ENCODE results near the gene HOXA5. TPM values are rescaled to one million over a fixed set of nuclear protein-coding genes. Genes with fewer than 3 reads are reported as not detected.
A peak's percentile ranks its signal among the peaks of the same experiment; 100 is the strongest.

The HOXA5 gene
- polyA plus RNA-seq, 3 donors, result 3.1 to 29.6 (median 11.8) TPM

DNA sequence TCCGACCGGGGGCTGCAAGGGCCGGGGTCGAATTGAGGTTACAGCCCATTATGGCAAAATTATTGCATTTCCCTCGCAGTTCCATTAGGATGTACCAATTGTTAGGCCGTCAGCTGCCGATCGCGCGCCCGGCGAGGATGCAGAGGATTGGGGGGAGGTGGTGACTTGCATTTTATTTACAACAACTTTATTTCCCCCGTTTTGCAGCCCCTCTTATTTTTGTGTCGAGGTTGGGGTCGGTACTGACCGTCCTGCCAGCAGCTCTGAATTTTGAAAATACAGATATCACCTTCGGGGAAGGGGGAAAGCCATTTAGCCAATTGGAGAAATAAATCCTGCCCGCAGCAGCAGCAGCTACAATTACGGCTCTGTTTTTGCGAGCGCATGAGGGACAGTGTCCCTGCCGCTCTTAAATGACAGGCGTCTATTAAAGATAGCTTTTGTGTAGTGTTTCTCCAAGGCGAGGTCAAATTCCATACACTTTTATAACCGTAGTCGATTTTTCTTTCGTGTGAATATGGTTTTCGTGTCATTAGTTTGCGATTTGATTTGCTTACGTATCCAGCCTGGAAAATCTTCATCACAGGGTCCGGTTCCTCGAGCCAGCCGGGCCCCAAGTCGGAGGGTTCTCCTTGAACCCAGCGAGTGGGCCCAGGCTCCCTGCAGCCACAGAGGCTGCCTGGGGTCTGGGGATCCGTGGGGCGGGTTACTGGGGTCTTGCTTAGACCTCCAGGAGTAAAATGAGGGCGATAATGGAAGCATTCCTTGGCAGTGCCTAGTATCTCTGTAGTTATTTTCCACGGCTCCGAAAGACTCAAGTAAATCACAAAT lies 684 bp upstream of the HOXA5 start:
- no peak overlapping the region for H3K27ac ChIP-seq (ENCODE audit: low read depth, low read length)
- WGBS, 3 donors, result 21 to 55% (median 52%) methylated on average over 40 of the region's 40 CpGs

DNA sequence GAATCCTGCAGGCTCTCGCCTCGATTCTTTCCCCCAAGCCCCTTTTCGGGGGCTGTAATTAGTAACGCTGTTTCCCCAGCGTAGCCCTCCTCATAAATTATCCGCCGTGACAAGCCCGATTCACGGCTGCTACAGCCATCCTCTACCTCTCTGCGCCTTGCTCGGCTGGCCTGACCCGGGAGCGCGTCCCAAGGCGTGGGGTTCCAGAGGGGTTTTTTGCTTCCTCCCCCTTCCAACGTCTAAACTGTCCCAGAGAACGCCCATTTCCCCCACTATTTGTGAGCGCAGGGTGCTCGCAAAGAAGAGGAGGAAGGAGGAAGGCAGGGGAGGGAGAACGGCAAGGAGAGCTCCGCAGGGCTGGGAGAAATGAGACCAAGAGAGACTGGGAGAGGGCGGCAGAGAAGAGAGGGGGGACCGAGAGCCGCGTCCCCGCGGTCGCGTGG lies 880 bp downstream of the HOXA5 start:
- peak overlapping the region; percentile 32 for H3K27ac ChIP-seq (ENCODE audit: low read depth, low read length)
- WGBS, 3 donors, result 16 to 43% (median 24%) methylated on average over 27 to 29 of the region's 29 CpGs

DNA sequence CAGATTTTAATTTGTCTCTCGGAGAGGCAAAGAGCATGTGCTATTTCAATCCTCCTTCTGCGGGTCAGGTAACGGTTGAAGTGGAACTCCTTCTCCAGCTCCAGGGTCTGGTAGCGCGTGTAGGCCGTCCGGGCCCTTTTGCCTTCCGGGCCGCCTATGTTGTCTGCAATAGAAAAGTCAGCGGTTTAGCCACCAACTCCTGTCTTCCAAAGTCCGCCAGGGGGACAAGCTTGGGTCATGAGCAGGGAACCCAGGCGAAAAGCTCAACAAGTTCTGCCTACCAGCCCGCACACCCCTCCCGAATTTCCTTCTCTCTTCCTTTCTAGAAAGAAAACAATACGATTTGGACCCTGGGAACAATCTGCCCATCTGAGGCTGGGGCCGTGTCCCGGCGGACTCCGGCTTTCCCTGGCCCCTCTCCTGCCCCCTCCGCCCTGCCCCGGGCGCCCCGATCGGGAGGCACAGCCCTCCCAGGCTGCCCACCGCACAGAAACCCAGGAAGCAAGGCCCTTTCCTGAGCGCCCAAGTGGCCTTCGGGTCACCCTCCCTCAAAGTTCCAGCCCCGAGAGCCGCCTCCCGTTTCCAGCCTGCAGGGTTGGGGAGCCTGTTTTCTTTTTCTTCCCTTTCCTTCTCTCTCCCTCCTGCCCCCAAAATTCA lies 1.4 kb downstream of the HOXA5 start:
- WGBS, 3 donors, result 15 to 48% (median 38%) methylated on average over 30 of the region's 30 CpGs
- peak overlapping the region; percentile 32 for H3K27ac ChIP-seq (ENCODE audit: low read depth, low read length)

DNA sequence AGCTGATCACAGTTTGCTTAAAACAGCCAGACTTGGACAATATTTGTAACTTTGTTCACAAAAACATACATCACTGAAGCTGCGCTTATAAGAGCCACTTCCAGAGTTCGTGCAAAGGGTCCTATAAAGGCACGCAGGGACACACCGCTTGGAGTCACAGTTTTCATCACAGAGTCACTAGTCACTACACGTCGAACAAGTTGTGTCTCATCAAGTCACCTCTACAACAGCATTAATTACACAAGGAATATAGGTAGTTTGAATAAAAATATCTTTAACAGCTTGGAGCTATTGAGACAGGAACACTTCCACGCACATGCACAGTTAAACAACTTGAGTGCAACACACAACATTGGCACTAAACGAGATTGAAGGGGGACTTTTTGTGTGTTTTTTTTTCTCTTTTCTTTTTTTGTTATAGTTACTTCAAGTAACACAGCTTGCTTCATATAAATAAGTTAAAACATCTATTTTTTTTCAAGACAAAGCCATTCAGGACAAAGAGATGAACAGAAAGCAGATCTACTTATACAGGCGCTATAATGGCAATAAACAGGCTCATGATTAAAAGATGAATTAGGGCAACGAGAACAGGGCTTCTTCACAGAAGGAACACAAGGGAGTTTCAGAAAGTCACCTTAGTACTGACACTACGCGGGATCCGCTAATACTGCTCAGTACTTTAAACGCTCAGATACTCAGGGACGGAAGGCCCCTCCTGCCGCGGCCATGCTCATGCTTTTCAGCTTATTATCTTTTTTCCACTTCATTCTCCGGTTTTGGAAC lies 2.2 kb downstream of the HOXA5 start:
- WGBS, 3 donors, result 35 to 66% (median 65%) methylated on average over 18 of the region's 18 CpGs
- no peak overlapping the region for H3K27ac ChIP-seq (ENCODE audit: low read depth, low read length)

DNA sequence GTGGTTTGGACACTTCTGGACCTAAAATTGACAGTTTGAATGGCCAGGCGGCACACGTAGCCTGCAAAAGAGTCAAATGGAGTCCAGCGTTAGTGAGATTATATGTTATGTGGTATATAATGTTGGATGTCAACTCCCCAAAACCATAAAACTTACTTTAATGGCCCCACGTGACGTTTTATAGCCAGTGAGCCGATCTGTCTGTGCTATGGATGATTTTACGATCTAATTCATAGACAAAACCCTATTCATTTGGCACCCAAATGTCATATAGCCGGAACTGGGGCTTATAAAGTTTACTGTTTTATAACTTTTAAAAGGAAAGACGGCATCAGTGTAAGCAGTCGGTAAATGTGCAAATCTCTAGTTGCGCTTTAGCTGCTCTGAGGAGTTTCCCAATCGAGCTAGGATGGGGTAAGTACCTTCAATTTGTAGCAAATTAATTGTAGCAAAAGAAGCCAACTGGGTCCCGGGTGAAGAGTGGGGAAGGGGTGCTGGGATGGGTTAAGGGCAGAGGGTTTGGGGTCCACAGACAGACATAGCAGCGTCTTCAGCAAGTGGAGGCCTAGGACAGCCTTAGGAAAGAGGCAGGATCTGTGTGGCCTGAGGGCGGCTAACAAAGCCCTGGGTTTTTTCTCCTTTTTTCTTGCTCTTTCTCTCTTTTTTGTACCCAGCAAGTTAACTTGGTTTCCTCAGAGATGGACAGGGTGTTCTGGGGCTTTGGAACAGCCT lies 3.2 kb downstream of the HOXA5 start:
- WGBS, 3 donors, result 32 to 67% (median 66%) methylated on average over 15 of the region's 15 CpGs
- H3K27ac ChIP-seq (ENCODE audit: low read depth, low read length), result no peak overlapping the region

DNA sequence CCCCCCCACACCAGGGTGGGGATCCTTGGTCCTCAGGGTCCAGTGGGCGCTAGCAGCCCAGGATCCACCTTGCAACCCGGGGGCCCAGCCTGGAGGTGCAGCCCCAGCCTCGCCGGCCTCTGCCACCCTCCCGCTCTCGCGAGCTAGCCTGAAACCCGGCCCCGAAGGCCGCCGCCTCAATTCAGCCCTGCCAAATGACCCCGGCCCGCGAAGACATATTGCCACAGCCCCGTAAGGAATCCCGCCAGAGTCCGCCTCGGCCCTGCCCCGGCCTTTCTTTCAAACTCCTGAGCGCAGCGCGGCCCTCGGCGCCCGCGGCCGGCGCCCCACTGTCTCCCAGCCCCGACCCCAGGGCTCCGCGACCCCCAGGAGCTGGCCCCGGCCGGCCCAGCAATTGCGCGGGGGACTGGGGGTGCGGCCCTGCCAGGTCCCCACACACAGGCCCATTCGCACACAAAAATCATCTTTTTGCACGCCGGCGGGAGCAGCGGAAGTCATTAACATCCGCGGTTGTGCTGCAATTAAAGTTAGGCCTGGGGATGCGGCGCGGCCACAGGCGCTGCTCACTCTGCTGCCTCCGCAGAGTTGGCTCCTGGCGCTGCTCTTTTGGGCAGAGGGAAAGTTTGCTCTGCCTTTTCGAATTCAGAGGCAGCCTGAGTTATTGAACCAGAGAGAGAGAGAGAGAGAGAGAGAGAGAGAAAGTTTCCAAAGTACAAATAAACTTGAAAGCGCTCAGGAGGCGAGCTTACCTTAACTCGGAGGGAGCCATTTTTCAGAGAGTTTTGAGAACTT lies 4.0 kb downstream of the HOXA5 start:
- WGBS, 3 donors, result 25 to 68% (median 66%) methylated on average over 51 to 53 of the region's 53 CpGs
- no peak overlapping the region for H3K27ac ChIP-seq (ENCODE audit: low read depth, low read length)

DNA sequence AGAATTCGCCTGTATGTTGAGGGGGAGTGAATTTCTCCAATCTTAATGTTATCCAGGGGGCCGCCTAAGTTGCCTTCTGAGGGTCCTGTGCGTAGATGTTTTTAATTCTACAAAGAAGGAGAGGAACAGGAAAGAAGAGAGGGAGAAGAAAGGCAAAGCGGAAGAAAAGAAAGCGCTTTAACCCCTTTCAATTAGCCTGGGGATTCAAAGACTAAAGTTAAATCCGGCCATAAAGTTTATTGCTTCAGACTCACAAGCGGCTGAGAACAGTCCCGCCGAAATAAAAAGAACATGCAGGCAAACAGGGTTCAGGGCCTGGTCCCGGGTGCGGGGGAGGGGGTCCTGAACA lies 4.5 kb downstream of the HOXA5 start:
- H3K27ac ChIP-seq (ENCODE audit: low read depth, low read length), result no peak overlapping the region
- 37 to 66% (median 65%) methylated on average over 11 of the region's 11 CpGs for WGBS, 3 donors

DNA sequence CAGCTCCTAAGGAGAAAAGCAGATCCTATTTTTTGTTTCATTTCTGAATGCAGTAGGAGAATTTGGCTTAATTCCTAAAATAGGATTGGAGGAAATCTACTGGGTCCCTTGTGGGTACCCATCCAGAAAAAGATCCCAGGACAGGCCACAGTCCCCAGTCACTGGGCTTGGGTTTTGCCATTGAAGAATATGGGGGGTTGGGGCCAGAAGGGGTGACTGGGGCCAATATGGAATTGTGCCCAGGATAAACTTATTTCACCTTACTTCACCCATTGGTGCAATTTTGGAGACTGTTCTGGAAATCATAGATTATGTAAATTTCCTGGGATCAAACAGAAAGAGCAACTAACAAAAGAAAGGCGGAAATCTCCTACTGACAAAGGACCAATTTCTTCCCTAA lies 5.0 kb downstream of the HOXA5 start:
- no peak overlapping the region for H3K27ac ChIP-seq (ENCODE audit: low read depth, low read length)

DNA sequence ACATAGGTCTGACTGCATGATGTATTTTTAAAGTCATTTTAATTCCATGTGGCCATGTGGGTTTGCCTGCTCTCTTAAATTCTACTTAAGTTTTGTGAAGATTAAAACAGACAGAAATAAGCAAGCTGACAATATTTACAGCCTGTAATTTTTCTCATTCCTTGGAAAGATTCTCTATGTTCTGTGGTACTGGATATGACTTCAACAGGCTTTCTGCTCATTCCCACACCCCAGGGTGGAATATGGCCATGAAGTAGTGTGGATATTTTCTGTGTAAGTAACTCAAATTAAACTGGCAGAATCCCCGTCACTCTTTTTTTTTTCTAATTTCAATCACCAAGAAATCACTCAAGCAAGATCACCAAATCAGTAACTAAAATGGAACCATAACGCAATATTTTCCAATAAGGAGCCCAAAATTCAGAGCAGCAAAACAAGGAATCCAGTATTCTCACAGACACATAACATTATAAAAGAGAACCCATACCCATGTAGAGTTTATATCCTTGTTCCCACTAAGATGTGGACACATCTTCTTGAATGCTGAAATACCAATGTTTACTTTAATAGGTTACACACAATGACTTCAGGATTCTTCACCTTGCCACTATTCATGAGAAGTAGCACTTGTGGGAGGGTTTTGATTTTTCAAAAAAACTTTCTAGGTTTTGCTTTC lies 5.7 kb downstream of the HOXA5 start:
- no peak overlapping the region for H3K27ac ChIP-seq (ENCODE audit: low read depth, low read length)
- WGBS, 3 donors, result 43 to 76% (median 59%) methylated on average over 2 of the region's 2 CpGs

More for the DNA sequence above, 5.0 kb downstream of the HOXA5 start:
- 39 to 65% (median 56%) methylated on average over 1 of the region's 1 CpG for WGBS, 3 donors

DNA sequence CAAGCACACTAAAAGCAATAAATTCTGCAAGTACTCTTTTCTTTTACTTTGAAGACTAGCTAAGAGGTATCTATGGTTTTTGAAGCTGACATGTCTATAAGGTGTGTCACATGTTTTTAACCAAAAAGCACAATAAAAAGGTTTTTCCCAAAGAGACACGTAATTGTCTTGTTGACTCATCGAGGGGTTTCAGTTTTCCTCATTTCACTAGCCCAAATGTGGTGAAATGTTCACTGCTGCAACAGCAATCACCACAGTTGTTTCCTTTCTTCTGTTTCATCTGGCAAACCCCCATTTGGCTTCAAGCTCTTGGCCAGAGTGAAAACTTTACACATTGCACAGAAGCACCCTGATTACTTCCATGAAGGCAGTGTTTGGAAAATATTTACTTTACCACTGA lies 9.1 kb downstream of the HOXA5 start:
- no peak overlapping the region for H3K27ac ChIP-seq (ENCODE audit: low read depth, low read length)
- WGBS, 3 donors, result 7 to 13% (median 10%) methylated on average over 2 of the region's 2 CpGs

DNA sequence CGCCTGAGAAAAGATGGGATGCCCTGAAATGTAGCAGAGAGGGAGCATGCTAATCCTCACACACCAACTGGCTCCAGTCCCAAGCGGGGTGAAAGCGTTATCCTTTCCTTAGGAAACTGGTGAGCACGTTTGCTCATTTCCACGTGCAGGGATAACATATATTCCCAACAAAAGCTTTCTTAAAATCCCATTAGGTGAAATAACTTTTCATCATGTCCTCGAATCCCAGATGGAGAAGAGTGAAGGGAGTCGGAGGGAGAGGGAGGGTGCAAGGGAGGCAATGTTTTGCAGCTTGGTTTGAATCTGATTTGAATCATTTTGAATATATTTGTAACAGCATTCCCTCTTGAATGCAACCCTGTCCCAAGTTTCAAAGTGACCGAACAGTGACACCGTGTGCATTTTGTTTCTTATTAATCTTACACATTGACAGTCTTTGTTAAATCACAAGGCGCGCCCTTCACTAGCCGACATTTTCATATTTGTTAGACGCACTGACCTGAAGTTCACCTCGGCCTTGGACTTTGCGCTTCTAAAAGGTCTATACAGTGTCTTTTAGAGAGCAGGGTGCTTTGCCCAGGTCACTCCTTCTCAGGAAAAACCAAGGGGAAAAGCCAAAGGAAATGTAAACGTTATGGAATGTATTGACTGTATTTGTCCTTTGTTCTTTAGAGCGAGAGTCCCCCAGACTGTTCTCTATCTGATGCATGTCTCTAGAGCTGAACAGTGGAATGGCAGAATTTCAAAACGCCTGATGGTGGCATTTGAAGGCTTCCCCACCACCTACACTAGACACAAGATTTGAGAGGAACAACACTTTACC lies 9.9 kb downstream of the HOXA5 start:
- 21 to 68% (median 64%) methylated on average over 18 of the region's 18 CpGs for WGBS, 3 donors
- no peak overlapping the region for H3K27ac ChIP-seq (ENCODE audit: low read depth, low read length)

DNA sequence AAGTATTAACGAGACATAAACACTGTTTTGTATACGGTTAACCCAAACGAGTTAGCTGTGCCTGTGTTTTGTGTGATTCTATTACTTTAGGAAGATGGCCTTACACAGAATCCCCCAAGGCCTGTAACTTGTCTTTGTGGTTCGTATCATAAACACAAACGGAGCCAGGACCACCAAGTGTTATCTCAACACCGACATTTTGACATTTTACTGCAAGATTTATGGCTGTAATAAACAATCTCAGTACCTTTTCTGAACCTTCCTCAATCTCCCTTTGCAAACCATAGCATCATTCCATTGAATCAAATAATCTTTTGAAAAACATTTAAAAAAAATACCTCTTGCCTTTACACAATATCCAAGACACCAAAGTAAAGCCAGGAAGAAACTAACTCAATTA lies 10.5 kb downstream of the HOXA5 start:
- no peak overlapping the region for H3K27ac ChIP-seq (ENCODE audit: low read depth, low read length)
- WGBS, 3 donors, result 37 to 68% (median 61%) methylated on average over 6 of the region's 6 CpGs

DNA sequence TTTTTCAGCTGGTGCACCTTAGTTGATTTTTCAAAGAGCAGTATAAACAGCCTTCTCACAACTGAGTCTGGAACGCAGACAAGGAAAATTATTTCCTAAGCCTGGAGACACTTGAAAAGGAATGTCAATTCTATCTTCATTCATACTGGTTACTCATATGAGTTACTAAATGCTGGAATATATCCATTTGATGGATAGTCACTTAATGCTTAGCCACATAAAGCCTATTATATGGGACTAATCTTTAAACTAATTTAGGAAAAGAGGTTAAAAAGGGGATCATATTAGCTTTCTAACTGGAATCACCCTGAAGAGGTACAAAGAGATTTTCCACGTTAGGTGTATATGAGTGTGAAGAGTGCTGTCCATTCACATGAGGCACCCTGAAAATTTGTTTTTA lies 11.3 kb downstream of the HOXA5 start:
- no peak overlapping the region for H3K27ac ChIP-seq (ENCODE audit: low read depth, low read length)
- WGBS, 3 donors, result 43 to 82% (median 75%) methylated on average over 2 of the region's 2 CpGs

DNA sequence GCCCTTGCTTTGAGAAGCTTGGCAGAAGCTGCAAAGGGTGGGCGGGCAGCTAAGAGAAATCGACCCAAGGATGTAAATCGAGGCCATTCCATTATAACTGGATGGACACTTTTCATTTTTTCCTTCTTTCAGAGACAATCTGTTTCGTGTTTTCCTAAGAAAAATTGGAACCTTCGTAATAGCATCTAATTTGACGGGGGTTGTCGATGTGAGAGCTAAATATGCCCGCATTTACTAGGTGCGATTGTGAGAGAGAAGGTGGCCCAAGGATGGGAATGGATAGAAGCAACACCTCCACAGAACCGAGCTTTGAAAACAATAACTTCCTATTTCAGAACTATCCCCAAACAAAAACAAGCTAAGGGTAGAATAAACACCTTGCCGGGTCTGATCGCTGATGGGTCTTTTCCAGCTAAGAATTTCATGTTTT lies 12.1 kb downstream of the HOXA5 start:
- no peak overlapping the region for H3K27ac ChIP-seq (ENCODE audit: low read depth, low read length)
- 18 to 58% (median 51%) methylated on average over 12 of the region's 12 CpGs for WGBS, 3 donors

DNA sequence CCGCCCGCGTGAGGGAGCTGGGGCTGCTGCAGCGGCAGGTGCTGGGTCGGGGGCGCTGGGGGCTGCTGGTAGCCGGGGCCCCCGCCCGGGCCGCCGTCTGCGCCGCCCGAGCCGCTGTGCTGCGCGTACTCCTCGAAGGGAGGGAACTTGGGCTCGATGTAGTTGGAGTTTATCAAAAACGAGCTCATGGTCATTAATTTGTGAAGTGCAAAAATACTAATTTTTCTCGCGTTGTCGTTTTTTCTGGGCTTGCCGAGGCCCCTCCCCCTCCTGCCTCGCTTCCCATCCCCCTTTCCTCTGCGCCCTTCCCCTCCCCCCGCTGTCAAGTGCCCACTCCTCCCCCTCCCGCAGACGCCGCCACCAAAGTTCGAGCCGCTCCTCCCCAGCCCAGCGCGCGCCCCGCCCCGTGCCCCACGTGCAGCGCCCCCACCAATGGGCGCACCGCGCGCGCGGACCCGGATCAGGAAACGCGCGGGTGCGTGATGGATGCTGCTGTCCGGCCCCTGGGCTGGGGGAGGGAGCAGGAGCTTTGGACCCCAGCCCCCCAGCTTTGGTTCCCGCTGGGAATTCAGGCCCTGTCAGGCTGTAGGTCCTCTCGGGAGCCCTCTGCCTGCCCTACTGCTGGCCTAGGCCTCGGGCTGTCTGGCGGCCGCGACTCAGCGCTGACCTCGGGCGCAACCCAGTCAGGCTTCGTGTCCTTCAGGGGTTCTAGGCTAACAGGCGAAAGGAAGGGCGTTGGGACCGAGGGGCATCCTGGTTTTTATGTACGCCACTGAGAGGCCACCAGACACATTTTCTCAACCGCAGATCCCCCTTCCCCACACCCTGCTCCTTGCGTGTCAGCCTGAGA lies 12.7 kb downstream of the HOXA5 start, which contains the start of gene HOXA4:
TSS of gene HOXA4 (minus strand) at position 218 of the 850 bp plus-strand sequence. CDS start at position 194, 24 bp downstream.
- 10 to 16% (median 14%) methylated on average over 56 to 67 of the region's 67 CpGs for WGBS, 3 donors

More for the DNA sequence above, 12.7 kb downstream of the HOXA5 start, which contains the start of gene HOXA4:
- peak within 1 kb of the TSS; percentile 5 for H3K27ac ChIP-seq (ENCODE audit: low read depth, low read length)

Data from adipose tissue (tissue), 3 donors.